NK-92 treated with Interleukin-12 subunit alpha and Interleukin-12 subunit beta, amount 100 ng/mL, for 24 hours (cell line): ENCODE data around the gene MAGEB3.
"Not testable (repeated sequence)": the region's sequence is repeated elsewhere in the genome, so short reads cannot be mapped to it uniquely, and the experiment has no call there.

Experiments
- DNase-seq: peaks from one replicate; lab custom pipeline; 2025; lab: John Stamatoyannopoulos, UW

Gene MAGEB3, protein sequence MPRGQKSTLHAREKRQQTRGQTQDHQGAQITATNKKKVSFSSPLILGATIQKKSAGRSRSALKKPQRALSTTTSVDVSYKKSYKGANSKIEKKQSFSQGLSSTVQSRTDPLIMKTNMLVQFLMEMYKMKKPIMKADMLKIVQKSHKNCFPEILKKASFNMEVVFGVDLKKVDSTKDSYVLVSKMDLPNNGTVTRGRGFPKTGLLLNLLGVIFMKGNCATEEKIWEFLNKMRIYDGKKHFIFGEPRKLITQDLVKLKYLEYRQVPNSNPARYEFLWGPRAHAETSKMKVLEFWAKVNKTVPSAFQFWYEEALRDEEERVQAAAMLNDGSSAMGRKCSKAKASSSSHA

DNA sequence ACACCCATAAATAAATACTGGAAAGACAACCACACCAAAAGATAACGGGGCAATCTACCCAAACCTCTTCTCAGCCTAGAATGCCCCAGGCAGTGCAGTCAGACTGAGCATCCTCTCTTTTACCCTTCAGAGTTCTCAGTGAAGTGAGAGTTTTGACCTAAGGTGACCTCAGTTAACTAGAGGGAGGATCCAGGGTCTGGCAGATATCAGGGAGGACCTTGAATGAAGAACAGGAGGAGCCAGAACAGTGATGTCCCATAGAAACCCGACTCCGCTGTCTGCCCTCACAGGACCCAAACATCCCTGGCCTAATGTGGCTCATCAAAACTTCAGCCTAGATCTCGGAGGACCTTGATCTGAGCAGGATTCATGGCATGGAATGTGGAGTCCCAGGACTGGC, at the start of gene MAGEB3:
Gene MAGEB3, plus strand, starts transcription at position 263 of the 400 bp plus-strand sequence. CDS start 5,268 bp downstream, outside the sequence.
- no peak for DNase-seq

DNA sequence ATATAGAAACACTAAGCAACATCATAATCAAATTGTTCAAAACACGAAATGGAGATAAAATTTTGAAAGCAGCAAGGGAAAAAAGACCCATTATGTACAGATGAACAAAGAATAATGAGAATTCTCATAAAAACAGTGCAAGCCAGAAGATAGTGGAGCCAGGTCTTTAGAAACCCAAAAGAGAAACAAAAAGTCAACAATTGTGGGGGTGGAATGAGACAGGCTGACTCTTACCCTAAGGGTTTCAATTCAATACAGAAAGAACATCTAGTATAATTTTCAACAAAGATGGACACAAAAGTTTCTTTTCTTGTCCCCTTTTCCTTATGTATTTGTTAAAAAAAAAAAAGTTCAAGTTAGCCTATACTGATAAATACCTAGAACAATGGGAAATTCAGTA, 49.1 kb upstream of the MAGEB3 start:
- no peak for DNase-seq

GRCh38 chrX:30183554-30183953, 46.9 kb upstream of the MAGEB3 start:
- DNase-seq: no peak

GRCh38 chrX:30190426-30190825, 40.0 kb upstream of the MAGEB3 start:
- no peak for DNase-seq

DNA sequence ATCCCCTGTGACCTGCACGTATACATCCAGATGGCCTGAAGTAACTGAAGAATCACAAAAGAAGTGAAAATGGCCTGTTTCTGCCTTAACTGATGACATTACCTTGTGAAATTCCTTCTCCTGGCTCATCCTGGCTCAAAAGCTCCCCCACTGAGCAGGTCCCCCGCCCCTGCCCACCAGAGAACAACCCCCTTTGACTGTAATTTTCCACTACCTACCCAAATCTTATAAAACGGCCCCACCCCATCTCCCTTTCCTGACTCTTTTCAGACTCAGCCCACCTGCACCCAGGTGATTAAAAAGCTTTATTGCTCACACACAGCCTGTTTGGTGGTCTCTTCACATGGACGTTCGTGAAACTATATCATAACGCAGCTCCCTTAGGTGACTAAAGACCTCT, 36.5 kb upstream of the MAGEB3 start:
- DNase-seq: not testable (repeated sequence)

DNA sequence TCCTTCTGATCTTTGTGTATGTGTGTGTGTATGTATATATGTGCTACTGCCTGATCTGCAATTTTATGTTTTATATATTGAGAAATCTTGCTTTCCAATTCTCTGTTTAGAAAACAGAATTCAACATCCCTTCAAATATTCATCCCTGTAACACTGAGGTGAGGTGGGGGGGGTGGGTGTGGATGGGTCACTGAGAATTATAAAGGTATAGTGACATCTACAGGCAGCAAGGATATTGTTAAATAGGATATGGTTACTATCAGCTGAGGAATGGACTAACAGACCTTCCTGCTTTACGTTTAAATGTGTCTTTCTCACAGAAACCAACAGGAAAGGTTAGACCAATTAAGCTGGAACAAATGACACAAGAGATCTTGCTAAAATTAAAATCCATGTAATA, 34.1 kb upstream of the MAGEB3 start:
- no peak for DNase-seq

DNA sequence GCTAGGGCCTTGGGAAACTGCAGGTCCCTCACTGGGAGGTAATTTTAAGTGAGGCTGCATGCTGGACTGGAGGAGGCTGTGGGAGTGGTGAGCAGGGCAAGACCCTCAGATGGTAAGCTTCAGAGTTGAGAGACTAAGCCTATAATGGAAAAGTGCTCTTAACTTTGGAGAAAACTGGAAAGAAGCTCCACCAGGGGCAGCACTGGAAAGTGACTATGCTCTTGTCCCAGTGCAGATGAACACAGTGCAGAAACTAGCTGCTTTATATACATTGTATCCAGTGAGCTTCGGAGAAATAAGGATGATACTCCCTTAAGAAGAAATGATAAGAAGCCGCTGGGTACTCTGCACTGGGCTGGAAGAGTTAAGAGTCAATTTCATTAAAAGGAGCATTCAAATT, 18.3 kb upstream of the MAGEB3 start:
- no peak for DNase-seq

DNA sequence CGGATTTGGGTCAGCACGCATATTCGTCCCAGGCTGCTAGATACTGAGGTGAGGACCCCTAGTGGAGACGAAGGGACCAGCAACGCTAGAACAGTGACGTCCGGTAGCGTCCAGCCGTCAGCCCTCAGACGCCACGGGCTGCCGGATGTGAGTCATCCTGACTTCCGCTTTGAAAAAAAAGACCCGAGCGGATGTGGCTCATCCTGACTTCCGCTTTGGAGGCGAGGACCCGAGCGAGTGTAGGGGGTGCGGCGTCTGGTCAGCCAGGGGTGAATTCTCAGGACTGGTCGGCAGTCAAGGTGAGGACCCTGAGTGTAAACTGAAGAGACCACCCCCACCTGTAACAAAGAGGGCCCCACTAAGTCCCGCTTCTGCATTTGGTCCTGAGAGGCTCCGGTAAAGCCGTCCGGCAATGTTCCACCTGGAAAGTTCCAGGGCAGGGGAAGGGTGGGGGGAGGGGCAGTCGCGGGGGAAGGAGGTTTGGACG, 15.1 kb upstream of the MAGEB3 start, which contains the start of gene MAGEB2:
Gene MAGEB2, plus strand, starts transcription at position 207 of the 487 bp plus-strand sequence. CDS start 3,018 bp downstream, outside the sequence.
- no peak for DNase-seq

DNA sequence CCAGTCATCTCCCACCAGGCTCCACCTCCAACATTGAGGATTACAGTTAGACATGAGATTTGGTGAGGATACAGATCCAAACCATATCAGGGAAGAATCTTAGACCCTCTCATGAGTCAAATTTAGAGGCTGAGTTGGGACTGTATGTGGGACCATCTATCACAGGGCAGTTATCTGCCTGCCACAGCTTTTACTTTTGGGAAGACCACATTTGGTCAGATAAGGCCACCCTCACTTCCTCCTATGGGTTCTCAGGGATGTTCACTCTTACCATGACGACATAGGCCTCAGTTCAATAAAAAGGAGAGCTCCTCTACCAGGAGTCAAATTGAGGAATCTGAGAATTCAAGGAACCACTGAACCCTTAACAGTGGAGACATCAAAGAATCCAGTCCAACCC, 13.0 kb upstream of the MAGEB3 start:
- no peak for DNase-seq

- DNase-seq: no peak
Measured at GRCh38 chrX:30219372-30219771, 11.1 kb upstream of the MAGEB3 start.

GRCh38 chrX:30220661-30221060, 9.8 kb upstream of the MAGEB3 start:
- DNase-seq: no peak

DNA sequence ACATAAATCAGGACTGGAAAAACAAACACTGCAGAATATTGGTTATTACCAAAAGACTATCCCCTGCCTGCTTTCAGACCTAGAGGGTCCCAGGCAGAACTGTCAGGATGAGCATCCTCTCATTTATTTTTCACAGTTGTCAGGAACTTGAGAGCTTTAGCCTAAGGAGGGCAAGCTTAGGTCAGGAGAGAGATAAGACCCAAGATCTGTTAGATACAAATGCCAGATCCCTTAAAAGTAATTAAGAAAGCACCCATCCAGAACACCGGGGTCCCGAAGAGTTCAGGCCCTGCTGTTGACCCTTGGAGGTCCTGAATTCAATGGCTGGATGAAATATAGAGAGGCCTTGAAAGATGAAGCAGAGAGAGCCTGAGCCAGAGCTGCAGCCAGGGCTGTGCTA, 5.9 kb upstream of the MAGEB3 start:
- no peak for DNase-seq

- no peak for DNase-seq
Measured at GRCh38 chrX:30228526-30228925, 1.9 kb upstream of the MAGEB3 start.

GRCh38 chrX:30241724-30242415, 11.4 kb downstream of the MAGEB3 start, which contains the start of gene MAGEB4:
Gene MAGEB4 (plus strand): TSS chrX:30242000. CDS start chrX:30242136, 136 bp downstream.
- no peak for DNase-seq

GRCh38 chrX:30246769-30247489, 16.5 kb downstream of the MAGEB3 start, which contains the start of gene MAGEB1:
Gene MAGEB1 (plus strand): TSS chrX:30247146. CDS start chrX:30250494, 3,348 bp downstream.
- DNase-seq: no peak

- DNase-seq: no peak
Measured at GRCh38 chrX:30248854-30249253, 18.4 kb downstream of the MAGEB3 start.

- DNase-seq: no peak
Measured at GRCh38 chrX:30253257-30253656, 22.8 kb downstream of the MAGEB3 start.

DNA sequence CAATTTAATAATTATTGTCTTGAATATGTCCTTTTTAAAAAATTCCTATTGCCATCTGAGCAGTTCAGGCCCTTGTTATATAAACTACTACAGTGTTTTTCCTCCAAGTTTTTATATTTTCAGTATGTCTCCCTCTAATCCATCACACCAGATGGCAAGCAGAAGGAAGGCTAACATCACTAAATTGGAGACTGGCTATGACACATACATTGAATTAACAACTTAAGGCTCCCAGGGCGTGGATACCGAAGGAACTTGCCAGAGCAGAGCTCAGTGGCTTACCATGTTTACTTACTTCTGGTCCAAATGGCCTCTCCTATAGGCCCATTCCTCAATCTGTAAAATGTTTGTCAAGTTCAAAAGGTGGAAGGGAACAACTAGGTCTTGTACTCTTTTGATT, 29.5 kb downstream of the MAGEB3 start:
- DNase-seq: no peak

DNA sequence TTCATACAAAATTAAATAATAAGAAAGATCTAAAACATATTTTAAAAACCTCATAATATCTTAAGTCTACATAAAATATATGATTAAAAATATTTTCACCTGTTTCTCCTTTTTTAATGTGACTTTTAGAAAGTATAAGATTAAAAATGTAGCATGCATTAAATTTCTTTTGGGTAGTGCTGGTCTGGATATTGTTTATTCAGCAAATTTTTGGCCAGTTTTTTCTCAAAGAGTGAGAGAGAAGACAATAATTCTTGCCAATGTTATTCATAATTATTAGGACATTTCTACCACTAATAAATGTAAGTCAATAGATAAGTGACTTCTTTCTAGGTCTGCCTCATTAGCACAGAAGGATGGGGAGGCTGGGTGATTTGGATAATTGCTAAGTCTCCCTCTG, 30.6 kb downstream of the MAGEB3 start:
- no peak for DNase-seq

GRCh38 chrX:30262763-30263162, 32.3 kb downstream of the MAGEB3 start:
- no peak for DNase-seq

DNA sequence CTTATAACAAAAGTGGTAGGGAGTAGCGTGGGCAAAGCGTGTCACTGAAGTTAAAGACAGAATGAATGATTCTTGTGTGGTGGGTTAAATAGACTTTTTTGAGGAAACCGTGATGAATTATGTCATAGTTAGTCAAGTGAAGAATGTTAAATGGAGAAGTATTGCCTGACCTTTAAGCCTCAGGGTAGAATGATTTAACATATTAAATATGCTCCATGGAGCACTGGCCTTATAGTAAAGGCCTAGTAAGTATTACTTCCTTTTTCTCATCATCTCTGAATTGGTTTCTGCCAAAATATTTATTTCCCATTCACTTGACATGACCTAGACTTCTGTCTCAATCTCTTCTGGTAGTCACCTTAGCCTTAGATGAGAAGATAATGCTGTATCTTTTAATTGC, 40.2 kb downstream of the MAGEB3 start:
- no peak for DNase-seq

DNA sequence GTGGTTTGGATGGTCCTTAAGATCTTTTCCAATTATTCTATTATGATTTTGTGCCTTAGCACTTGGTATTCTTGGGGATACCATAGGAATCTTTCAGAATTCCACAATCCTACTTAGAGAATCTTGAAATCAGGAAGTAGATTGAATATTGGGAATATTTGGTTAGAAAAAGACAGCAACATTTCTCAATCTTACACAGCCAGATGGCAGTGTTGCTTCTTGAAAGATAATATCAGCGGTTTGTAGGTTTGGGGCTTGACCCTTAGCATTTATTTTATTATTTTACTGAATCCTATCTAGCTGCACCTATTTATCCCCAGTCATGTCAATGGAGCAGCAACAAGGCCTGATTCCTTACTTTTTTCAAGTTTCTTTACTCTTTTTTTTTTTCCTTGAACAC, 45.0 kb downstream of the MAGEB3 start:
- DNase-seq: no peak
